Smooth muscle cell (in vitro differentiated cells): ENCODE data around the gene UNC79. TPM values are rescaled to one million over a fixed set of nuclear protein-coding genes. Genes with fewer than 3 reads are reported as not detected.

Source experiments
- DNase-seq: peaks from one replicate; lab custom pipeline; 2025; ENCODE audit not compliant: unreplicated experiment; lab: John Stamatoyannopoulos, UW
- H2AFZ ChIP-seq: fragments of 200-600 bp; sonication (generic); 2 replicates; pipeline ENCODE4 v1.6.0; 2016; ENCODE audit warnings: antibody characterized with exemption, low read depth, mild to moderate bottlenecking
- H3F3A ChIP-seq: fragments of 200-600 bp; sonication (generic); 2 replicates; pipeline ENCODE4 v1.6.0; 2017; ENCODE audit warnings: antibody characterized with exemption, low read depth
- H3K27ac ChIP-seq: fragments of 200-600 bp; sonication (generic); 2 replicates; pipeline ENCODE4 v1.5.1; 2016; ENCODE audit warnings: low read depth, mild to moderate bottlenecking
- H3K27me3 ChIP-seq: fragments of 200-600 bp; sonication (generic); 2 replicates; pipeline ENCODE4 v1.6.1; 2016; ENCODE audit warnings: low read depth, mild to moderate bottlenecking
- H3K36me3 ChIP-seq: fragments of 200-600 bp; sonication (generic); 2 replicates; pipeline ENCODE4 v1.5.1; 2016; ENCODE audit warnings: low read depth
- H3K4me1 ChIP-seq: fragments of 200-600 bp; sonication (generic); 2 replicates; pipeline ENCODE4 v1.5.1; 2016; ENCODE audit warnings: low read depth
- H3K4me2 ChIP-seq: fragments of 200-600 bp; sonication (generic); 2 replicates; pipeline ENCODE4 v1.6.0; 2016; ENCODE audit warnings: mild to moderate bottlenecking
- H3K4me3 ChIP-seq: fragments of 200-600 bp; sonication (generic); 2 replicates; pipeline ENCODE4 v1.5.1; 2016; ENCODE audit warnings: mild to moderate bottlenecking
- H3K79me2 ChIP-seq: fragments of 200-600 bp; sonication (generic); 2 replicates; pipeline ENCODE4 v1.6.0; 2016; ENCODE audit warnings: low read depth, mild to moderate bottlenecking
- H3K9ac ChIP-seq: fragments of 200-600 bp; sonication (generic); 2 replicates; pipeline ENCODE4 v1.6.0; 2016; ENCODE audit warnings: low read depth
- H3K9me3 ChIP-seq: fragments of 200-600 bp; sonication (generic); replicated peaks from 2 replicates; pipeline ENCODE4 v1.5.1; 2016; ENCODE audit warnings: low read depth
- H4K20me1 ChIP-seq: fragments of 200-600 bp; sonication (generic); 2 replicates; pipeline ENCODE4 v1.6.0; 2016; ENCODE audit warnings: low read depth
- WGBS: methylation state at CpG from one replicate; pipeline ENCODE4 v1.1.7; 2016; ENCODE audit warnings: low lambda C conversion rate; 5-methylcytosine and 5-hydroxymethylcytosine counted together
- polyA plus RNA-seq: library from polyadenylated mRNA; unstranded; fragments of >200 nt; fragmentation: Nextera tagmentation; extraction: Ambion mirVana; gene quantifications from 2 replicates; pipeline ENCODE4 v1.2.1, GENCODE V29; 2016
- total RNA-seq: library from RNA; depleted of rRNA; stranded (reverse); fragments of >200 nt; gene quantifications from 2 replicates; pipeline ENCODE4 v1.2.3, GENCODE V29; 2014
- TF ChIP-seq, protein P1 (sequence below): fragments of 200-600 bp; sonication (generic); IDR thresholded peaks from 2 replicates; pipeline ENCODE4 v1.5.1; 2017; ENCODE audit warnings: borderline replicate concordance, mild to moderate bottlenecking, antibody characterized with exemption; ENCODE audit not compliant: insufficient read depth, poor library complexity, severe bottlenecking

Gene UNC79
- total and polyA plus RNA-seq, 2 experiments from 2014 or later = 0.06 to 0.36 TPM

DNA sequence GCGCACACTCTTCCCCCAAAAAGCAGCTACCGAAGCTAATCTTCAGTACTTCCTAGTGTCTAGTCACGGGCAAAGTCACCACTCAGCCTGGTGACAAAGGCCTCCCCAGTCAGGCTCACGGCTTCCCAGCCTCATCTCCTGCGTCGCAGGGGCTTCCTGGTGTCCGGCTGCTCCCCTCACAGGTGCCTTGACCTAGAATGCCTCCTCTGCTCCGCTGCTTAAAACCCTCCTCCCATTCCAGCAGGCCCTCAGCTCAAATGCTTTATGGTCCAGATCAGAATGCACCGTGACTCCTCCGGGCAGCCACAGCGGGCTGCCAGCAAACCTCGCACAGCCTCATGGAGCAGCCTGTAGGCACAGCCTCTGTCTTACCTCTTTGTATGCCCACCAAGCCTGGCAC is 304.5 kb downstream of the UNC79 start:
- H3K9me3 ChIP-seq = no peaks in the 10 kb centered on the region
- no peak overlapping the region for H3K4me3 ChIP-seq
- H3K36me3 ChIP-seq = no peaks in the 10 kb centered on the region
- H3K27me3 ChIP-seq = peaks cover 5% of the 10 kb centered on the region
- H3K79me2 ChIP-seq = no peaks in the 10 kb centered on the region
- no peak overlapping the region for H2AFZ ChIP-seq
- no peak overlapping the region for H3K9ac ChIP-seq
- TF ChIP-seq, protein P1, sequence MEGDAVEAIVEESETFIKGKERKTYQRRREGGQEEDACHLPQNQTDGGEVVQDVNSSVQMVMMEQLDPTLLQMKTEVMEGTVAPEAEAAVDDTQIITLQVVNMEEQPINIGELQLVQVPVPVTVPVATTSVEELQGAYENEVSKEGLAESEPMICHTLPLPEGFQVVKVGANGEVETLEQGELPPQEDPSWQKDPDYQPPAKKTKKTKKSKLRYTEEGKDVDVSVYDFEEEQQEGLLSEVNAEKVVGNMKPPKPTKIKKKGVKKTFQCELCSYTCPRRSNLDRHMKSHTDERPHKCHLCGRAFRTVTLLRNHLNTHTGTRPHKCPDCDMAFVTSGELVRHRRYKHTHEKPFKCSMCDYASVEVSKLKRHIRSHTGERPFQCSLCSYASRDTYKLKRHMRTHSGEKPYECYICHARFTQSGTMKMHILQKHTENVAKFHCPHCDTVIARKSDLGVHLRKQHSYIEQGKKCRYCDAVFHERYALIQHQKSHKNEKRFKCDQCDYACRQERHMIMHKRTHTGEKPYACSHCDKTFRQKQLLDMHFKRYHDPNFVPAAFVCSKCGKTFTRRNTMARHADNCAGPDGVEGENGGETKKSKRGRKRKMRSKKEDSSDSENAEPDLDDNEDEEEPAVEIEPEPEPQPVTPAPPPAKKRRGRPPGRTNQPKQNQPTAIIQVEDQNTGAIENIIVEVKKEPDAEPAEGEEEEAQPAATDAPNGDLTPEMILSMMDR = no peak
- no peak overlapping the region for H3K4me2 ChIP-seq
- no peaks in the 10 kb centered on the region for H4K20me1 ChIP-seq
- H3K27ac ChIP-seq = no peak overlapping the region
- DNase-seq = no peak
- 94% methylated on average over 12 of the region's 12 CpGs for WGBS
- no peaks in the 10 kb centered on the region for H3F3A ChIP-seq
- H3K4me1 ChIP-seq = no peaks in the 10 kb centered on the region

DNA sequence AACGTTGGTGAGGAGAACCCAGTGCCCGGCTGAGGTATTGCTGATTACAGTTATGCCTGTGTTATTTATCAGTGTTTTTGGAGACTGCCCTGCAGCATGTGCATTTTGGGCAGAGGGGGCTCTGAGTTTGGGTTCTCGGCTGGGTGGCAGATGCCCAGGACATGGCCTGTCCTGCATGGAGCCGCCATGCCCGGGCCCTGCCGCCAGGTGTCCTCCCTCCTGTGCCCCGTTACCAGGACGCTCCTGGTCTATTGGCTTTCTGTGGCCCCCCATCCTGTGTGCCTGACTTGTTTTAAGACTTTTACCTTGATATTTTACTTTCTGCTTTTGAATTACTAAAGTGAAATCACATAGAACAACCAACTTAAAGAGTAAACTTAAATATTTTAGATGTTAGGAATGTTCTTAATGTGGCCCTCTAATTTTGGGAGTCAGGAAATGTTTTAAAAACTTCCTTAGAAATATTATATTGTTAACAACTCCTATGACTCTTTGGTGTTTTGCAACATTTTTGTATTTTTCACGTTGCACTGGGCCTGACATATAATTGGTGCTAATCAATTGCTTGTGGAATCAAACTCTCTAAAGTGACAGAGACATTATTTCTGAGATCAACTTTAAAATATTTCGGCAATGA is 305.8 kb downstream of the UNC79 start:
- H3K27me3 ChIP-seq = no peaks in the 10 kb centered on the region
- 78% methylated on average over 10 of the region's 10 CpGs for whole genome bisulfite sequencing
- DNase-seq = no peak
- no peaks in the 10 kb centered on the region for H3K79me2 ChIP-seq
- H2AFZ ChIP-seq = no peak overlapping the region
- no peak overlapping the region for H3K9ac ChIP-seq
- H4K20me1 ChIP-seq = no peaks in the 10 kb centered on the region
- H3K4me1 ChIP-seq = no peaks in the 10 kb centered on the region
- H3K27ac ChIP-seq = no peak overlapping the region
- no peaks in the 10 kb centered on the region for H3K36me3 ChIP-seq
- H3K4me3 ChIP-seq = no peak overlapping the region
- H3K4me2 ChIP-seq = no peak overlapping the region
- TF ChIP-seq, protein P1 = peak; percentile 35
- no peaks in the 10 kb centered on the region for H3F3A ChIP-seq
- no peaks in the 10 kb centered on the region for H3K9me3 ChIP-seq

GRCh38 chr14:93737634-93738033 is 306.9 kb downstream of the UNC79 start:
- H3K4me2 ChIP-seq = no peak overlapping the region
- H3K79me2 ChIP-seq = no peaks in the 10 kb centered on the region
- no peak overlapping the region for H3K27ac ChIP-seq
- H3K4me1 ChIP-seq = no peaks in the 10 kb centered on the region
- no peaks in the 10 kb centered on the region for H4K20me1 ChIP-seq
- H3K4me3 ChIP-seq = no peak overlapping the region
- H3K36me3 ChIP-seq = no peaks in the 10 kb centered on the region
- DNase-seq = no peak
- H3K9ac ChIP-seq = no peak overlapping the region
- no peaks in the 10 kb centered on the region for H3K27me3 ChIP-seq
- H2AFZ ChIP-seq = no peak overlapping the region
- no peaks in the 10 kb centered on the region for H3F3A ChIP-seq
- no peaks in the 10 kb centered on the region for H3K9me3 ChIP-seq
- 88% methylated on average over 11 of the region's 11 CpGs for WGBS
- TF ChIP-seq, protein P1 = no peak

- H2AFZ ChIP-seq = no peak overlapping the region
- DNase-seq = no peak
- TF ChIP-seq, protein P1 = no peak
- H3K4me2 ChIP-seq = no peak overlapping the region
- H3K4me1 ChIP-seq = peaks cover 19% of the 10 kb centered on the region
- no peaks in the 10 kb centered on the region for H3K79me2 ChIP-seq
- no peaks in the 10 kb centered on the region for H3K36me3 ChIP-seq
- no peaks in the 10 kb centered on the region for H3K27me3 ChIP-seq
- H3K9me3 ChIP-seq = no peaks in the 10 kb centered on the region
- no peaks in the 10 kb centered on the region for H4K20me1 ChIP-seq
- H3K9ac ChIP-seq = no peak overlapping the region
- WGBS = 90% methylated on average over 12 of the region's 12 CpGs
- no peak overlapping the region for H3K27ac ChIP-seq
- no peak overlapping the region for H3K4me3 ChIP-seq
- no peaks in the 10 kb centered on the region for H3F3A ChIP-seq
Observed at GRCh38 chr14:93741556-93742230, 311.0 kb downstream of the UNC79 start.
